ENCODE results near the gene APOL6. TPM values are rescaled to one million over a fixed set of nuclear protein-coding genes. Genes with fewer than 3 reads are reported as not detected.

The APOL6 gene
- total and polyA plus RNA-seq, 2 donors from 2014 or later, result 5.5 to 30.2 TPM

GRCh38 chr22:35605369-35605680 lies 42.9 kb upstream of the APOL6 start:
- no peak overlapping the region for H3K4me3 ChIP-seq (ENCODE audit: low read length in 3 of 3)
- FAIRE-seq (no peak), DNase-seq (no peak)
- no peak overlapping the region for H3K9ac ChIP-seq (ENCODE audit: low read length in 3 of 3)
- intact Hi-C loops (cut with DNase I), result no loop called here
- H3K4me1 ChIP-seq (ENCODE audit: control insufficient read depth in 2 of 3, insufficient read depth in 2 of 3, low read depth in 1 of 3, low read length in 3 of 3), result no peaks in the 10 kb centered on the region
- H3K36me3 ChIP-seq (ENCODE audit: control insufficient read depth in 2 of 3, insufficient read depth in 3 of 3, low read length in 3 of 3), result no peaks in the 10 kb centered on the region
- TF ChIP-seq, protein P1, sequence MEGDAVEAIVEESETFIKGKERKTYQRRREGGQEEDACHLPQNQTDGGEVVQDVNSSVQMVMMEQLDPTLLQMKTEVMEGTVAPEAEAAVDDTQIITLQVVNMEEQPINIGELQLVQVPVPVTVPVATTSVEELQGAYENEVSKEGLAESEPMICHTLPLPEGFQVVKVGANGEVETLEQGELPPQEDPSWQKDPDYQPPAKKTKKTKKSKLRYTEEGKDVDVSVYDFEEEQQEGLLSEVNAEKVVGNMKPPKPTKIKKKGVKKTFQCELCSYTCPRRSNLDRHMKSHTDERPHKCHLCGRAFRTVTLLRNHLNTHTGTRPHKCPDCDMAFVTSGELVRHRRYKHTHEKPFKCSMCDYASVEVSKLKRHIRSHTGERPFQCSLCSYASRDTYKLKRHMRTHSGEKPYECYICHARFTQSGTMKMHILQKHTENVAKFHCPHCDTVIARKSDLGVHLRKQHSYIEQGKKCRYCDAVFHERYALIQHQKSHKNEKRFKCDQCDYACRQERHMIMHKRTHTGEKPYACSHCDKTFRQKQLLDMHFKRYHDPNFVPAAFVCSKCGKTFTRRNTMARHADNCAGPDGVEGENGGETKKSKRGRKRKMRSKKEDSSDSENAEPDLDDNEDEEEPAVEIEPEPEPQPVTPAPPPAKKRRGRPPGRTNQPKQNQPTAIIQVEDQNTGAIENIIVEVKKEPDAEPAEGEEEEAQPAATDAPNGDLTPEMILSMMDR (IDR thresholded peaks at IDR 0.05; ENCODE audit: borderline replicate concordance, extremely low read depth, insufficient read depth), result no peak
- no peaks in the 10 kb centered on the region for H3K27me3 ChIP-seq (ENCODE audit: control insufficient read depth, insufficient read depth, low read length)
- H3K27ac ChIP-seq (ENCODE audit: low read depth in 2 of 2, low read length in 2 of 2), result no peak overlapping the region
- H3K9me3 ChIP-seq (ENCODE audit: control insufficient read depth in 2 of 3, insufficient read depth in 1 of 3, low read length in 3 of 3), result no peaks in the 10 kb centered on the region

- TF ChIP-seq, protein P1 (IDR thresholded peaks at IDR 0.05; ENCODE audit: borderline replicate concordance, extremely low read depth, insufficient read depth), result no peak
- Histone ChIP-seq H3K4me1 (ENCODE audit: control insufficient read depth in 2 of 3, insufficient read depth in 2 of 3, low read depth in 1 of 3, low read length in 3 of 3) (no peaks in the 10 kb centered on the region), H3K27me3 (ENCODE audit: control insufficient read depth, insufficient read depth, low read length) (no peaks in the 10 kb centered on the region), H3K27ac (ENCODE audit: low read depth in 2 of 2, low read length in 2 of 2) (no peak overlapping the region), H3K9ac (ENCODE audit: low read length in 3 of 3) (no peak overlapping the region), H3K9me3 (ENCODE audit: control insufficient read depth in 2 of 3, insufficient read depth in 1 of 3, low read length in 3 of 3) (no peaks in the 10 kb centered on the region), H3K4me3 (ENCODE audit: low read length in 3 of 3) (no peak overlapping the region), H3K36me3 (ENCODE audit: control insufficient read depth in 2 of 3, insufficient read depth in 3 of 3, low read length in 3 of 3) (no peaks in the 10 kb centered on the region)
- FAIRE-seq, result no peak
- peak in 1 of 5 donors; percentile 53 for DNase-seq
- intact Hi-C loops (cut with DNase I), result no loop called here
Observed at GRCh38 chr22:35605851-35606481, 42.3 kb upstream of the APOL6 start.

DNA sequence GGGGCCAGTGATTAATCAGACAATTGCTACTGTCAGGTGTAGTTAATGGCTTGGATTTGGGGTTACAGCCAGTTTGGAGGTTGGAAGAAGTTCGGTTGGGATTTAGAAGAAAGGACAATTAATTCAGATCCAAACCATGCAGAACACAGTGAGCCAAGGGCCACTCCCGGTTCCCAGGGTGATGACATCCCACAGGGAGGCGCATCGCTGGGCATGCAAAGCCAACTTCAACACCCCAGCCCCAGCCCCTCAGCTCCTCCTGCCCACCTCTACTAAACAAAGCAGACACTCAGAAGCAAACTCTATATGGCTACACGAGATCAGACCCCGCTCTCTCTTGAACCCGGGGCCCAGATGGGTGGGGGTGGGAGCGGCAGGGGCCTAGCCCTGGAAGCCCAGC lies 41.3 kb upstream of the APOL6 start:
- H3K36me3 ChIP-seq (ENCODE audit: control insufficient read depth in 2 of 3, insufficient read depth in 3 of 3, low read length in 3 of 3), result no peaks in the 10 kb centered on the region
- H3K4me1 ChIP-seq (ENCODE audit: control insufficient read depth in 2 of 3, insufficient read depth in 2 of 3, low read depth in 1 of 3, low read length in 3 of 3), result no peaks in the 10 kb centered on the region
- no peak overlapping the region for H3K27ac ChIP-seq (ENCODE audit: low read depth in 2 of 2, low read length in 2 of 2)
- no peaks in the 10 kb centered on the region for H3K9me3 ChIP-seq (ENCODE audit: control insufficient read depth in 2 of 3, insufficient read depth in 1 of 3, low read length in 3 of 3)
- intact Hi-C loops (cut with DNase I), result no loop called here
- FAIRE-seq (no peak), DNase-seq (peak in 1 of 5 donors; percentile 45)
- TF ChIP-seq, protein P1 (IDR thresholded peaks at IDR 0.05; ENCODE audit: borderline replicate concordance, extremely low read depth, insufficient read depth), result no peak
- H3K27me3 ChIP-seq (ENCODE audit: control insufficient read depth, insufficient read depth, low read length), result no peaks in the 10 kb centered on the region
- H3K9ac ChIP-seq (ENCODE audit: low read length in 3 of 3), result no peak overlapping the region
- no peak overlapping the region for H3K4me3 ChIP-seq (ENCODE audit: low read length in 3 of 3)

DNA sequence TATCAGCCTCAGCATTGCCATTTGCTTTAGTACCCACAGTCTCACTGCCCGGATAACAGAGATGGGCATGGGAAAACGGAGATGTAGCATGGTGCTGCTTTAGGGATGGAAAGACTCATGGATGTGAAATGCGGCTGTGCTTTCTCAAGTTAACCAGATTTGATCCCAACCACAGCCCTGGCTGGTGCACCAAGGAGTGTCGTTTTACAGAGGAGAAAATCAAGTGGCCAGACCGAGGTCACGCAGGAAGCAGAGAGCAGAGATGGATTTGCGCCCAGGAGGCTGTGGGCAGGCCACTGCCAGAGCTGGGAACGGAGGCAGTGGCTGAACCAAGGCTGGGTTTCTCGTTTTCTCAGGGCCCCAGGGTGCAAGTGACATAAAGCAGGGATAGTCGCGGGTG lies 40.2 kb upstream of the APOL6 start:
- no peaks in the 10 kb centered on the region for H3K36me3 ChIP-seq (ENCODE audit: control insufficient read depth in 2 of 3, insufficient read depth in 3 of 3, low read length in 3 of 3)
- peak in 1 of 5 donors; percentile 14 for DNase-seq
- TF ChIP-seq, protein P1 (IDR thresholded peaks at IDR 0.05; ENCODE audit: borderline replicate concordance, extremely low read depth, insufficient read depth), result no peak
- H3K27me3 ChIP-seq (ENCODE audit: control insufficient read depth, insufficient read depth, low read length), result no peaks in the 10 kb centered on the region
- no peak overlapping the region for H3K9ac ChIP-seq (ENCODE audit: low read length in 3 of 3)
- no peaks in the 10 kb centered on the region for H3K9me3 ChIP-seq (ENCODE audit: control insufficient read depth in 2 of 3, insufficient read depth in 1 of 3, low read length in 3 of 3)
- H3K4me3 ChIP-seq (ENCODE audit: low read length in 3 of 3), result no peak overlapping the region
- no peak for FAIRE-seq
- intact Hi-C loops (cut with DNase I), result no loop called here
- no peaks in the 10 kb centered on the region for H3K4me1 ChIP-seq (ENCODE audit: control insufficient read depth in 2 of 3, insufficient read depth in 2 of 3, low read depth in 1 of 3, low read length in 3 of 3)
- no peak overlapping the region for H3K27ac ChIP-seq (ENCODE audit: low read depth in 2 of 2, low read length in 2 of 2)

Measured in kidney (tissue), 14 donors.